Cortex of kidney (tissue), 1 donor: ENCODE data around the gene PTRH2.
"Not testable (repeated sequence)": the region's sequence is repeated elsewhere in the genome, so short reads cannot be mapped to it uniquely, and the experiment has no call there.

ENCODE experiments used
- DNase-seq: peaks from one replicate; lab custom pipeline; 2025; lab: John Stamatoyannopoulos, UW

The PTRH2 gene

GRCh38 chr17:59707149-59707970 lies at the start of gene PTRH2, which contains the start of gene VMP1:
Gene PTRH2, minus strand, starts transcription at chr17:59707430. Its CDS starts 9,452 bp downstream, at chr17:59697978.
Gene VMP1, plus strand, starts transcription at chr17:59707654. Its CDS starts 23,793 bp downstream, at chr17:59731447.
- no peak for DNase-seq

DNA sequence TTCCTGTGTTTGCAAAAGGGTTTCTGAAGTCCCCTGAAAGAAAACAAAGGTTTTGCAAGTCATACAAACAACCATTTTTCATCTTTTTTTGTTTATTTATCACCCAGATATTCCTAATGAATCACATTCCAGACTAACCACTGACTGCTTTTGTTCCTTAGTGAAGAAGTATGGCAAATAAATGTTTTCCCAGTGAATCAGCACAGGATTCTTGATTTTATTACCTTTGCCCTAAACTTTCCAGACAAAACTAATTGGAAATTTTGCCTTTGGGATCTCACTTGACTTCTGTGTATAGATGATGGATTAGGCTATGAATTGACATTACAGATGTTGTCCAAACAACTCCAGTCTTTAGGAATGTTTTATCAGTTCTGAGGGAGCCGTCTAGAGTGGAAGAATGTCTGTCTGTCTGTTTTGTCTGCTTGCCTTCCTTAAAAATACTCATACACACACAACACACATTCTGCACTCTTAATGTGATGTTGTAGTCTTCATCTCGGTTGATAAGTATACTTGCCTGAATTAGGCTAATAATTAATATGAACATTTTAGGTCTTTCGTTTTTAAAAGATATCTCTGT lies 49.1 kb upstream of the PTRH2 start:
- no peak for DNase-seq

DNA sequence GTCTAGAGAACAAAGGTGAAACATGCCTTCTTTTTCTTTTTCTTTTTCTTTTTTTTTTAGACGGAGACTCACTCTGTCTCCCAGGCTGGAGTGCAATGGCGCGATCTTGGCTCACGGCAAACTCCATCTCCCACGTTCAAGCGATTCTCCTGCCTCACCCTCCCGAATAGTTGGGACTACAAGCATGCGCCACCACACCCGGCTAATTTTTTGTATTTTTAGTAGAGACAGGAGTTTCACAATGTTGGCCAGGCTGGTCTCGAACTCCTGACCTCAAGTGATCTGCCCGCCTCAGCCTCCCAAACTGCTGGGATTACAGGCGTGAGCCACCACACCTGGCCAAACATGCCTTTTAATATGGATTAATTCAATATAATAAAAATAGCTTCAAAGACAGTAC lies 47.8 kb upstream of the PTRH2 start:
- not testable (repeated sequence) for DNase-seq

- DNase-seq, result no peak
These were observed 47.3 kb upstream of the PTRH2 start for GRCh38 chr17:59754552-59754951.

DNA sequence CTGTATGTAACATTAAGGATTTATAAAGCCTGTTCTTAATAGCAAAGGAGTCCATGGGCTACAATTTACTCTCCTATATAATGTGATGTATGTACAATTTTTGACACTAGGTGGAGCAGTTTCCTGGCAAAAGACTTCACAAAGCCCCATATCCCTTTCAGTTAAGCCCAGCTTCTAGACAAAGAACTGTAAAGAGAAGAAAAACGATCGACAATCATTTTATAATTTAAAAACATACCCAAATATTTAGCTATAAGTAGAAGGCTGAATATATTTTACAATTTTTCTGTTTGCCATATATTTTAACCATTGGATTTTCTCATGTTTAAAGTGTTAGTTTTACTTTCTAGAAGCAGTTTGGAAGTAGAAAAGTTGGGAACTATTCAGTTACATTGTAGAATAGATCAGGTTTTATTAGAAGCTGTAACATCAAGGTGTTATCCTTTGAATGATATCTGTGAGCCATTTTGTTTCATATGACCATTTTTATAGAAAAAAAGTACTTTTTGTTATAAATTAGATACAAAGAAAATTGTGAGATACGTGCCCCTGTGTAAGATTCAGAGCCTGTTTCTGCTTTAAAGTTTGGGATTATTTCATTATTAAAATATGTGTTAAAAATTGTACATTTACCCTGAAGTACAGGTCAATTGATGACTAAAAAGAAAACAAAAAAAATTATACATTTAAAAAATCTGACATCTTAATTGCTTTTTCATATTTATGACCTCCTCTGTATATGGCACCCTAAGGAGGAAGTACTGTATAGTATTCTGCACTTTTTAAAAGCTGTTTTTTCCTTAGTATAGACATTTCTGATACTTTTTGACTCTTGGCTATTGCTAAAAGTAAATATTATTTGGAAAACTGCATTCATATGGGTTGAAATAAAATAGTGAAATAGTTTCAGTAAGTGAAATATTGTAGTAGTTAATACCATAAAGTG lies 46.6 kb upstream of the PTRH2 start:
- no peak for DNase-seq

GRCh38 chr17:59752922-59753321 lies 45.7 kb upstream of the PTRH2 start:
- DNase-seq, result no peak

GRCh38 chr17:59752446-59752845 lies 45.2 kb upstream of the PTRH2 start:
- no peak for DNase-seq

DNA sequence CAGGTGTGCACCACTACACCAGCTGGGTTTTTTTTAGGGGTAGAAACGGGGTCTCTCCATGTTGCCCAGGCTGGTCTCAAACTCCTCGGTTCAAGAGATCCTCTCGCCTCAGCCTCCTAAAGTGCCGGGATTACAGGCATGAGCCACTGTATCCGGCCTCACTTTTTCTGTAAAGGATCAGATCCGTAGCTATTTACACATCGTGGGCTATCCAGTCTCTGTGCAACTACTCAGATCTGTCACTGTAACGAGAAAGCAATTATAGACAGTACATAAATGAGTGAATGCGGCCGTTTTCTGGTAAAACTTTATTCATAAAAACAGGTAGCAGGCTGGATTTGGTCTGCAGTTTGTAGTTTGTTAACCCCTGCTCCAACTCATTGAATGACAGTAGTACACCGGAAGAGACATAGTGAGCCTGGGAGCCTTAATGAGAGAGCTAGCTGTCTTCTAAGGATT lies 44.8 kb upstream of the PTRH2 start:
- DNase-seq, result no peak

DNA sequence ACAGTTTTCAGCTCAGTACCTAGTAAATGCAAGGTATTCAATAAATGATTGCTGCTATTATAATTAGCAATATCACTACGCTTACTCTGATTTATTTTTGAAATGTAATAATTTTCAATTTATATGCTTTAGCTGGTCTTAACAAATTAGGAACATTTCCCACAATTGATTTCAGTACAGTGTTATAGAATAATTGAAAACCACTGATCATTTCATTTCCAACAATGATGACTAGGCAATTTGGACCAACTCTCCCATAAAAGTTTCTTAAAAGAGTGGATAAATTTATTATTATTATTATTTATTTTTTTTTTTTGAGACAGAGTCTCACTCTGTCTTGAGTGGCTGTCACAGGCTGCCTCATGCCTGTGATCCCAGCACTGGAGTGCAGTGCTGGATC lies 41.4 kb upstream of the PTRH2 start:
- DNase-seq, result no peak

DNA sequence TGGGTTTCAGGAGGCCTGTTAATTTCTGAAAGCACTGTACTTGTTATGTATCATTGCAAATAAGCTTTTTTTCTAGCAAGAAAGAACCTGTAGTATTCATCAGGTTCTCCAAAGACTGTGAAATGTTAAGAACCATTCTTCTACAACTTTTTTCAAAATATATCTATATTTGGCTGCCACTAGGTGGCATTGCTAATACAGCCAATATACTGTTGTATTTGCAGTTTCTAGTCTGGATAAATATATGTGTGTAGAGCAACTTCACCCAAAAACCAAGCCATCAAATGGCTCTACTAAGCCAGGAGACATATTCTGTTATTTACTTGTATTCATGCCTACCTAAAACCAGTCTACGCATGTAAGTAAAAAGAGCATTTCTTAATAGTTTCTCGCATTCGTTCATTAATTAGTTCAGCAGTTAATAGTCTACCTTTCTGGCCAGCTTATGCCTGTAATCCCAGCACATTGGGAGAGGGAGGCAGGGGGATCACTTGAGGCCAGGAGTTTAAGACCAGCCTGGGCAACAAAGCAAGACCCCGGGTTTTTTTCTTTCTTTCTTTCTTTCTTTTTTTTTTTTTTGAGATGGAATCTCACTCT lies 39.7 kb upstream of the PTRH2 start:
- DNase-seq, result no peak

DNA sequence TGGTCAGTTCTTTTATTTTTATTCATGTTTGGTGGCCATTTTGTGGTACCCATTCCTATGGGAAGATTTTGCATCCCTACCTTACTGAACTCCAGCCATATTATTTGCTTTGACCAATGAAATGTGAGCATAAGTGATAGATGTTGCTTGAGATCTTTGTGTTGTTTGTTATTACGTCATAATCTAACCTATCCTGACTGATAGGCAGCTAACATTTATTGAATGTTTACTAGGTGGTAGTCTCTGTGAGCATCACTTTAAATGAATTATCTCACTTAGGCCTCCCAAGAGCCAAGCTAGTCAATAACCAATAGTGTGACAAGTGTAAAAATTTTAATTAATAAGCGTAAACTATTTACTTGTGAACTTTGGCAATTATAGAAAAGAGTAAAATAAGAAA lies 37.8 kb upstream of the PTRH2 start:
- DNase-seq, result no peak

- DNase-seq, result no peak
These were observed 36.6 kb upstream of the PTRH2 start for GRCh38 chr17:59743842-59744241.

GRCh38 chr17:59737324-59737723 lies 30.1 kb upstream of the PTRH2 start:
- DNase-seq, result no peak

- DNase-seq, result no peak
These were observed 27.0 kb upstream of the PTRH2 start for GRCh38 chr17:59734226-59734625.

DNA sequence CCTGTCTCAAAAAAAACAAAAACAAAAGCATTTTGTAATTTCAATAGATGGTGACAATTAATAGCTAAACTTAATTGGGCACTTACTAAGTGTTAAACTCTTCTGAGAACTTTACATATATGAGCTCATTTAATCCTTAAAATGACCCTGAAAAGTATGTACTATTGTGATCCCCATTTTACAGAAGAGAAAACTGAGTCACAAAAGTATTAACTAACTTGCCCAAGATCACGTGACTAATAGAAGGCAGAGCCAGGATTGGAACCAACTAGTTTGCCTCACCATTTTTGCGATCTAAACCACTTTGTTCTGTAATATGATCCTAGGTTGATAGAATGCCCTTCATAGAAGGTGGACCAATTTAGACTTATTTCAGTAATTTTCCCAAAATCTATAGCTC lies 26.5 kb upstream of the PTRH2 start:
- no peak for DNase-seq

- no peak for DNase-seq
These were observed 23.1 kb upstream of the PTRH2 start for GRCh38 chr17:59730268-59730834.

GRCh38 chr17:59727817-59728533 lies 20.7 kb upstream of the PTRH2 start:
- no peak for DNase-seq

DNA sequence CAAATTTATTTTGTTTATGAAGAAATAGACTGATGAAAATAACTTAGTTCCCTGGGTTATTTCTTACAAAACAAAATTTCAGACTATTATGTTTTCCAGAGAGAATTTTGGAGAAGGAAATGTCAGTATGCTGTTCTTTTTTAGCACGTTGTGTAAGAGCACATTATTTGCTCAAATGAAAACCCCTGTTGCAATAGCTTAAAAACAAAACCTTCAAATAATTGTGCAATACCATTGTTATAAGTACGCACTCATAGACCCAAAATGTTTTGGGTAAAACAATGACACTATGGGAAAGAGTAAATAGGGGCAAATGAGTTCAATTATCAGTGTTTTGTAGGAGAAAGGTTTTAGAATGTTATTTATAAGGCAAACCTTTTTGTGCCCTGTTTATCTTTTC lies 18.5 kb upstream of the PTRH2 start:
- DNase-seq, result no peak

DNA sequence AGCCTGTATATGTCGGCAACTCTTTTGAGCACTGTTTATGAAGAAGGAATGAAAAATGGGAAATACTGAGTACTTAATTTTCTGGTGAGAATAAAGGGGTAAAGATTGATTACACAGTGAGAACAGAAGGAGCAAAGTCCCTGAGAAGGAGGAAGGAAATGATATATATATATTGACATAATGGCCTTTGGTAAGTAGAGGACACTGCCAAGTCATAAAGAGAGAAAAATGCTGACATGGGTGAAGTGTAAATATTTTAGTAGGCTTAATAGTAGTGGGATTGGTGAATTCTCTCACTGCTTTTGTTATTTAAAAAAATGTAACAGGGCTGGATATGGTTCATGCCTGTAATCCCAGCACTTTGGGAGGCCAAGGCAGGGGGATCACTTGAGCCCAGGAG lies 16.4 kb upstream of the PTRH2 start:
- DNase-seq, result no peak

GRCh38 chr17:59723041-59723440 lies 15.8 kb upstream of the PTRH2 start:
- DNase-seq, result no peak

DNA sequence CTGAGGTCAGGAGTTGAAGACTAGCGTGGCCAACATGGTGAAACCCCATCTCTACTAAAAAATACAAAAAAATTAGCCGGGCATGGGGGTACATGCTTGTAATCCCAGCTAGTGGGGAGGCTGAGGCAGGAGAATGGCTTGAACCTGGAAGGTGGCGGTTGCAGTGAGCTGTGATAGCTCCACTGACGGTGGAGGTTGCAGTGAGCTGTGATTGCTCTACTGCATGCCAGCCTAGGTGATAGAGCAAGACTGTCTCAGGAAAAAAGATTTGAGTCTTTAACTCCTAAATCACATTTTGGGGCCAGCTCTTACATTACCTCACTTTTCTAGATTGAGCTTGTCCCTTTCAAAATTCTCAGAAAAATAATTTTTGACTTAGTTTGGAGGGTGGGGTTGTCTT lies 15.4 kb upstream of the PTRH2 start:
- DNase-seq, result no peak
